EH (cell line): Measurements from ENCODE around the gene CBX5.
"Not testable (repeated sequence)": the region's sequence is repeated elsewhere in the genome, so short reads cannot be mapped to it uniquely, and the experiment has no call there.

Experiments used
- DNase-seq: peaks from one replicate; pipeline ENCODE4 v3.0.0-alpha.2; 2015; ENCODE audit warnings: low read depth

The CBX5 gene

DNA sequence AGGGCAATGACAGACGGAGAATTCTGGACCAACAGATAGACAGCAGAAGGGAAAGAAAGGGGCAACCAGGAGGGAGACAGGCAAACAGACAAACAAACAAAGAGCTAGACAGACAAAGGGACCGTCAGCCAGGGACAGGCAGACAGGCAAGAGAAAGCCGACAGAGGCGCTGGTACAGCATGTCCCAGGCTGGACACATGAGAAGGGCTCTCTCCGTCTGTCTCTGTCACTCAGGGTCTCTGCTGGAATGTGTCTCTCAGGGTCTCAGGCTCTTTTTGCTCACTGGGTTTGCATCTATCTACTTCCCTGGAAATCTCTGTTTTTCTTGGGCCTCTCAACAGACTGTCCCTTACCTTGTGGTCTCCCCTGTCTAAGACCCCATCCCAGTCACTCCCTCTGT, 82.9 kb downstream of the CBX5 start:
- DNase-seq = no peak

DNA sequence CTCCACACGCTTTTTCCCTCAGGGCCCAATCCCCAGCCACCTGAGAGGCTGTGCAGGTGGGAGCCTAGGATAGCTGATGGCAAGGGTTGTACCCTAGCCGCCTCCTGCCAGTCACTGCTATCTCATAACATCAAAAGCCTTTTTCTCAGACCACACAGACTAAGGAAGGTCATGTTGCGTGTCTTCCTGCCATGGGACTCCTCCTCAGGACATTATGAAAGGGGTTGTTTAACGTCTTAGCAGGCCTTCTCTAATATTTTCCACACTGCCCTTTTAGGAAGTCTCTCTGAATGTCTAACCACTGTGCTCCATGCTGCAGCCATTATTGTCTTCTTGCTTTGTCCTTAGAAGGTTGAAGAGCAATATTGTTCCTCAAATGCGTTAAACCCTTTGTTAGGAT, 83.5 kb downstream of the CBX5 start:
- no peak for DNase-seq

DNA sequence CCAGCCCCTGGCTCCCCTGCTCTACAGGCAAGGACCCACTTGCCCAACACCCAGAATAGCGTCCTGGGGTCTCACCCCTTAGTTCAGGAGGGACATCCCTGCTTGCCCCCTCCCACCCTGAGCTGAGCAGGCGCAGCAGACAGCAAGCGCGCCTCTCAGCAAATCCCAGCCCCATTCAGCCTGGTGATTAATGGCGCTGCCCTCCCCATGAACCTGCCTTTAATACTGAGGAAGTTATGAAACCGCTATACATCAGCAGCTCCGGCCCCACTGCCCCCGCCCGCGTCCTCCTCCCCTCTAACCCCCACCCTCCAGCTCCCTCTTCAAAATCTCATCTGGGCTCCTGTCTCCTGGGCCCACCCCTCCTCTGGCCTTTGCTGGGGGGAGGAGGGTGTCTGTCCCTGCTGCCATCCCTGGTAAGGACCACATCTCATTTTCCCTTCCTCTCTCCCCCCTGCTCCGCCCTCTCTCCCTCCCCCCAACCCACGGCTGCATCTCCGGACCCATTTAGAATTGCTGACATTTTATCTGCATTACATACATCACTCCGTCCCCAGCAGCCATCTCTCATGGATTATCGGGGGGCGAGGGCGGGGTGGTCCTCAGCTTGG, 84.1 kb downstream of the CBX5 start:
- DNase-seq = peak; percentile 75

DNA sequence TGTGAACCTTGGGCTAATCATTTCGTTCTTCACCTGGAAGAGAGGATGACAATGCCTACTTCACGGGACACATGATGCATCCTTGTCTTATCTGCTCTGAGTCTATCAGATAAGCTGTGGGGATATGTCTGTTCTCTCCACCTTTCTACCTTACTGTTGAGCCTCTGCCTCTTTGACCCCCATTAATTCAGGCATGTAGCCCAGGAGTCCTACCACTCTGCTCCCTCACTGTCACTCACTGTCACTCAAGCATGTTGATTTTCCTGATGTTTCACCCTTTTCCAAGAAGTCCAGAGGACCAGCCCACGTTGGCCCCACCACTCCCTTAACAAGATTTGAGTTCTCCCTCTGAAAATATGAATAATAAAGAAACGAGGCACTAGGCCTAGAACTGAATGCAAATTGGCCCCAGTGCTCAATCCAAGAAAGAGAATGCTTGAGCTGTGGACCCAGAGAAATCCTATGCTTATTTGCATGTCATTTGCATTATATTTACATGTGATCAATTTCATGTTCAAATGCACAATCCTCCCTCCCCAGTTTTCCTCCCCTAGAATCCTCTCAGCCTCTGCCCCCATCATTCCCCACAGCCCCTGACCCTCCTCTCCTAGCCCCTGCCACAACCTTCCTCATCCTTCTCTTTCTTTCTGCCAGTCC, 84.7 kb downstream of the CBX5 start:
- no peak for DNase-seq

DNA sequence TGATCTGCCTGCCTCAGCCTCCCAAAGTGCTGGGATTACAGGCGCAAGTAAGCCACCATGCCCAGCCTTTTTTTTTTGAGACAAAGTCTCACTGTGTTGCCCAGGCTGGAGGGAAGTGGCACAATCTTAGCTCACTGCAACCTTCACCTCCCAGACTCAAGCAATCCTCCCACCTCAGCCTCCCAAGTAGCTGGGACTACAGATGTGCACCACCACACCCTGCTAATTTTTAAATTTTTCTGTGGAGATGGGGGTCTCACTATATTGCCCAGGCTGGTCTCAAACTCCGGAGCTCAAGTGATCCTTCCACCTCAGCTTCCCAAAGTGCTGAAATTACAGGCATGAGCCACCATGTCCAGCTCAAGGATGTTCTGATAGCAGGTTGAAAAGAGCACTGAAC, 85.3 kb downstream of the CBX5 start:
- DNase-seq = not testable (repeated sequence)

DNA sequence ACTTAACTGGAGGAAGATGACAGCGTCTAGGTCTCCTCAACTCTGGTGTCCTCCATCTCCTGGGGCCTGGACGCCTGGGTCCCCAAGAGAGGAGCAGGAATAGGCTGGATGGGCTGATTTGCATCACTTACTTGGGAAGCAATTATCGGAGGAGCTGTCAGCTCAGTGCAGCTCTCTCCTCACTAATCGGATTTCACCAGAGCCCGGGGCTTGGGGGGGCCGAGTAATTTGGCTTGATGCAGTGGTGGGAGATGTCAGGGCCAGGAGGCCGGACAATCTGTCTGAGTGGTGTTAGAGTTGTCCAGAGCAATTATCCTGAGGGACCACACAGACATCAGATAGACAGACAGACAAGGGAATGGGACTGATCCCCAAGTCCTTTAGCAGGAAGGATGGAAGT, 86.5 kb downstream of the CBX5 start:
- no peak for DNase-seq

DNA sequence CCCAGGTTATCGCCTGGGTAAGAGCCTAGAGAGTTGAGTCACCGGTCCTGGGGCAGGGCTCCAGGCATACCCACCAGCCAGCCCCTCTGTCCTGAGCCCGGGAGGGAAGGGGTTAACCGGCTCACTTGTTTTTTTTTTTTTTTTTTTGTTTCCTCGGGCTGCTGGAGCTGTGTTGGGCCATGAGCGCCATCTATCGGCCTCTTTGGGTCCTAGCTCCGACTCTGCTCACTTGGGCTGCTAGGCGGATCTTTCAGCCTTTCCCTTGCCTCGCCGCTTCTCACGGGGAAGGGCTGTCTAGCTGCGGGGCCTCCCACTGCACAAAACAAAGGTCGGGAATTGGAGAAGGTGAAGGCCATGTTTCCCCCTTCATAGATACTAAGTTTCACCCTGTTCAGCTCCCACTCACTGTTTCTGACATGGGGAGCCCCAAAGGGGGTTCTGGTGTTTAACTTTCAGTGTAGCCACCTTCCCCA, 88.3 kb downstream of the CBX5 start:
- DNase-seq = peak; percentile 87

DNA sequence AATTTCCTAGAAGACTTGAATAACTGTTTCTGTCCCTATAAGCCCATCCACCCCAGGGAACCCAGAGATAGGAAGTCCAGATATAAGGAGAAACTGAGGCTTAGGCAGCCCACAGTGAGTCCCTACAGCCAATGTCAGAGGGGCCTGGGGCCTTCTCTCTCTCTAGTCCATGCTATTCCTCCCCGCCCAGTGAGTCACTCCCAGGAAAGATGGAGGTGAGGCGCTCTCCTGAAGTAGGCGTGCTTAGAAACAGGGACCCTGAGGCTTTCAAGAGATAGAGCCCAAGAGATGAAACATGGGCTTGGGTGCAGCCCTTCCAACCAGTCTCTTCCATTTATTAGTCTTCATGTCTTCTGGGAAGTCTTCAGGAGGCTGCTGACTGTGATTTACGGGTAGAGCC, 88.8 kb downstream of the CBX5 start:
- peak; percentile 15 for DNase-seq

DNA sequence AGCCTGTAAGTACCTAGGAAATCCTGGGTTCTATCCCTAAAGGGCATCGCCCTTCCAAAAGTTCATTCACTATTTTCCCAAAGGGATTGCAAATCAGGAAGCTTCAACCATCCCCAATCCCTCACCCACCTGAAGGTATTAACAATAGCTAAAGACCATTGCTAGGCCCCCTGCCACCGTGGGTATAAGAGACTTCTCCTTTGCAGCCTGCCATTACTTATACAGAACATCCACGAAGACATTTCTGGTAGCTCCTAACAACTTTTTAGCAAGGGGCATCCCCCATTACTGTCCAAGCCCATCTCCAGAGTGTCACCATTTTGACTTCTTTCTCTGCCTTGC, 90.8 kb downstream of the CBX5 start:
- DNase-seq = no peak

DNA sequence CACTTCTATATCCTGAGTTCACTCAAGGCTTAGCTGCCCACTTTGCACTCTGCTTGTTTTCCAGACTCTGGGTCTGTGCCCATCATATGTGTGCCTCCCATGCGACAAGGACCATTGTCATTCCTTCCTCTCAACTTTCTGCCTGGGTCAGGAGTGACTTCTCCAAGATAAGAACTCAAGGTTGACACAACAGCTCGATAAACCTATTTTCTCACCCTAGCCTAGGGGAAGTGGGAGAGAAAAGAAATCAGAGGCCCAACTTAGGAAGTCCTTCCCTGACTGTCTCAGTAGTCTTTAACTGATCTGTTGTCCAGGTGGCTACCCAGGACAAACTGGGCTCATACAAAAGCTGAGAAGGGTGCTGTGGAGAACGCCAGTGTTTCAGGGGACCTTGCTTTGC, 92.8 kb downstream of the CBX5 start:
- no peak for DNase-seq

DNA sequence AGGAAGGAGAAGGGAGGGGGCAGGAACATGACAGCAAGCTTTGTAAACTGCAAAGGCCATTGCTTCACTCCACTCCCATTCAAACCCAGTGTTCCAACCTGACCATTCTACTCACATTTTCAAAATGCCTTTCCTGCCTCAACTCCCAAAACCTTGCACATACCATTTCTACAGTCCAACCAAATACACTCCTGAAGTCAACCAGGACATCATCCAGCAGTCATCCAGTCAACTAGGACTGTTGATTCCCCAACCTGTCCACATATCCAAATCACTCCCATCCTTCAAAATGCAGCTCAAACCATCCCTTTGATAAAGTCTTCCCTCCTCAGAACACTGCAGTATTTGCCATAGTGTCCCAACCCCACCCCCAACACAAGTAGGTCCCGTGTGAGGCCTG, 94.0 kb downstream of the CBX5 start:
- DNase-seq = no peak

DNA sequence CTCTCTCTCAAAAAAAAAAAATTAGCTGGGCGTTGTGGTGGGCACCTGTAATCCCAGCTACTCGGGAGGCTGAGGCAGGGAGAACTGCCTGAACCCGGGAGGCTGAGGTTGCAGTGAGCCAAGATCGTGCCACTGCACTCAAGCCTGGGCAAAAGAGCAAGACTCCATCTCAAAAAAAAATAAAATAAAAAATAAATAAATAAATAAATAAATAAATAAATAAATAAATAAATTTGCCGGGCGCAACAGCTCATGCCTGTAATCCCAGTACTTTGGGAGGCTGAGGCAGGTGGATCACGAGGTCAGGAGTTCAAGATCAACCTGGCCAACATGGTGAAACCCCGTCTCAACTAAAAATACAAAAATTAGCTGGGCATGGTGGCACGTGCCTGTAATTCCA, 94.6 kb downstream of the CBX5 start:
- DNase-seq = not testable (repeated sequence)

DNA sequence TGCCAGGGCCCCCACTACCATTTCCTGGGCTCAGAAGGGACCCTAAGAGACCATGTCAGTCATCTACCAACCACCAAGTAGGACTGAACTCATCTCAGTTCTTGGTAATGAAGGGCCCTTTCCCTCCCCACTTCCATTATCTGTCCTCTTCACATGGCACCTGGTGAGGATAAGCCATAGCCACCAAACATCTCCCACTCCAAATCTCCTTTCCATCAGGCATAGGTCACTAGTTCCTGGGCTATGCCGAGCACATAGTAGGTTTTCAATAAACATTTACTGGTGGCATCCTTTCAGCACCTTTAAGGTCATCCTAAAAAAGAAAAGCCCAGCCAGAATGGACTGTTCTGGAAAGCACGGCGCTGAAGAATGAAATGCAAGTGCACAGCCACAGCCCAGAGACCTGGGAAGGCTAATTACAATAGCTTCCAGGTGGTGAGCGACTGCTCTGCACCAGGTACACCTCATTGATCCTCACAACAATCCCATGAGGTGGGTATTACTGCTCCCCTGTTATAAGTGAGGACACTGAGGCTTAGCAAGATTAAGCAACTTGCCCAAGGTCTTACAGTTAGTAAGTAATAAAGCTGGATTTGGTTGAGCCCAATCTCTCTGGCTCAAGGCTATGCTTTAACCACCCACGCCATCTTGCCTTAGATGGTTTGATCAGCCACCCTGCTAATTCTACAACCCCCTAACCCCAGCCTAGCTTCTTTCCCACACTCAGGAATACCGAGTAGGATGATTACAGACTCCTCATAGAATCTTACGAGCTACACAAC, 95.7 kb downstream of the CBX5 start:
- DNase-seq = no peak

DNA sequence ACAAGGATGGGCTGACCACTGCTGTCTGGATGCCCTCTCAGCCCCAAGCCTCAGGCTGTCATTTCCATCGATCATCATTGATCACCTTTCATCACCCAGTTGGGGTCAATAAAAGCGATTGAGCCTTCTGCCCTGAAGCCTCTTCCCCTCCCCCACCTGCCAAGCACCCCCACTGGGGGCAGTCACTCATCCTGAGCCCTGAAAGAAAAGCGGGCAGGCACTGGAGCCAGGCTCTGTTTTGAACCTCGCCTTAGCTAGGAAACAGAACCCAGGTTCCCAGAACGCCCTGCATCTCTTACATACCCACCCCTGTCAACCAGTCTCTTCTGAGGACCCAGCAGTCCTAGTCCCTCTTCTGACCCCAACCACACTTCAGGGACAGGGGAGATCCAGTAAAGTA, 96.9 kb downstream of the CBX5 start:
- DNase-seq = no peak

DNA sequence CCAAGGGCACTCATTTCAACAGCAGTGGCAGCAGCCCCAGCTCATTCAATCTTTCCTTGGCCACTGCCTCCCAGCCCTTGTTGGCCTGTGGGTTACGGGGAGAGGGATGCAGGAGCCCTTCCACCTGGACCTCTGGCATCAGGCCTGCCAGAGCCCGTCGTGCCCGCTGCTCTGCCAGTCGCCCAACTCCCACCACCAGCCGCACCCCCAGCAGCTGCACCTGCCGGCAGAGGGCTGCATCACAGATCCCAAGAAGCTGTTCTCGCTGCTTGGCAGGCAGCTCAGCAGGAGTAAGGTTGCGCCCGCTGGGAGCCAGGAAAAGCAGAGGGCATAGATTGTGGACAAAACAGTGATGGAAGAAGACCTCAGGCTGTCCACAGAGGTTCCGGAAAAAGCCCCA, 97.8 kb downstream of the CBX5 start:
- no peak for DNase-seq
